CD4-positive, alpha-beta T cell treated with Interleukin-10 for 1 hour (primary cell): ENCODE data around the gene SMIM35.

Experiments used
- DNase-seq: peaks from one replicate; pipeline ENCODE4 v3.0.0-alpha.2; 2020

The SMIM35 gene

DNA sequence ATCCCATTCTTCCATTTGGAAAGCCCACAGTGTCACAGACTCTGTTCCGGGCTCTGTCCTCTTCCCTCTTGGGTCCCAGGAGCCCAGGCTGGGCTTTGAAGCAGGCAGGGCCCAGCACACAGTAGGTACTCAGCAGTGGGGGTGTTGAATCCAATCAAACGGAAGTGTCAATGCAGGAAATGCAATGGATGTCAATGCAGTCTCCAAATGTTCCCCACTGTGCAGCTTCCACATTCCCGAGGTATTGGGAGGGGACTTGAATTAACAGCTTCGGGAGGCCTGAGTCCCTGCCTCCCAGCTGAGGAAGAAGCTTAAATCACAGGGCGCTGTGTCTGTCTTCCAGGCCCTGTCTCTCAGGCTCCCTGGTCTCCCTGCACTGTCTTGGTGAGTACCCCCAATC is 21.8 kb upstream of the SMIM35 start:
- no peak for DNase-seq

DNA sequence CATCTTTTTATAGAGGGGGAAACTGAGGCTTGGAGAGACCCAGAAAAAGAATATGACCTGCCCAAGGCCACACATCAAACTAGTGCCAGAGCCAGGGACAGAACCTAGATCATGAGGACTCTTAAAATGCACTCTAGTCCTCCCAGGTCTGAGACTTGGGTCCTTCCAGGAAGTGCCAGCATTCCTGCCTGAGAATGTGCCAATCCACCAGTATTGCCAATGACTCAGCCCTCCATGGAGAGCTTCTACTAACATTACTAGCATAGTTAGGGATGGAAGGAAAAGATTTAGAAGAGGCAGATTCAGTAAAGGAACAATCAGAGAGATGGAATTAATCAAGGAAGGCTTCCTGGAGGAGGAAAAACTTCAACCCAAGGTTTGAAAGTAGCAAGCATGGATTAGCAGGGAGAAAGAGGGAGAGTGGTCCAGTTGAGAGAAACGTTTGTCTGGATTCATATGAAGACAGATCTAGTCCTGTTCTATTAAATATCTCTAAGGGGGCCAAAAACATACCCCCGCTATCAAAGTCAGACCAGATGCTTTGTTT is 20.1 kb upstream of the SMIM35 start:
- DNase-seq = no peak

DNA sequence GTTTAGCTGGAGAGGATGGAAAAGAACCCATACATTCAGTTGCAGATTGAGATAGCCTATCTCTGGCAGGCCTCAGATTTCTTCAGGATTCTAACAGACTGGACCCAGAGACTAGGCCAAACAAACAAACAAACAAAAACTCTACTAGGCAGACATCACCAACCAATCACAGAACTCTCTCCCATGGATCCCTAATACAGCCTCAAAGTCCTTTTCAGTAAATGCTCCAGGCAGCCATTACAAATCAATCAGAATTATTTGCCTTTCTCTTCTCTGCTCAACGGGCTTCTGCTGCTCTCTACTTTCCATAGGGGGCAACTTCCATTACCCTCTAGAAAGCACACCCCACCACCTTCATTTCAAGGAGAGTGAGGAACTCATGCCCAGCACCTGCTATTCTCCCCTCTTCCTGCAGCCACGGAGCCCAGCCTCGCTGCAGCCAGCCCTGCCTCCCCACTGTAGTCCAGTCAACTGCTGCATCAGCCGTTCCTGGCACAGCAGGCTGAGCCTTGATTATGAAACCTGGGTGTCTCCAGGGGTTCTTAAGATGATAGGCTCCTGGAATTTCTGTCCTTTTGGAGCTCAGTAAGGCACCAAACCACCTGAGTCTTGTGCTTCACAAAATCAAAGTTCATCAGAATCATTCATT is 19.0 kb upstream of the SMIM35 start:
- no peak for DNase-seq

DNA sequence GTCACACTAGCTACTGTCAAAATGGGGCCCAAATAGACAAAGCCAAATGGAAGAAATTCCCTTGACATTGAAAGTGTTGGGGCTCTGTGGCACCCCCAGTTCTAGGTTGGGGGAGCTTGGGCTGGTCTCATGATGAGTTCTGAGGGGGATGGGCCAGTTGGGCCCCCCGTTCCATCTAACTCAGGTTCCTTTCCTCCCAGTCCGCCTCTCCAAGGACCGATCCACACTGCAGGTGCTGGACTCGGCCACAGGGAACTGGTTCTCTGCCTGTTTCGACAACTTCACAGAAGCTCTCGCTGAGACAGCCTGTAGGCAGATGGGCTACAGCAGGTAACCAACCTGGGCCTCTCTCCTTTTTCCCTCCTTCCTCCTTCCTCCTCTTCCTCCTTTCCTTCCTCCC is 17.7 kb upstream of the SMIM35 start:
- no peak for DNase-seq

- no peak for DNase-seq
Measured at GRCh38 chr11:118102721-118103261, 16.0 kb upstream of the SMIM35 start.

DNA sequence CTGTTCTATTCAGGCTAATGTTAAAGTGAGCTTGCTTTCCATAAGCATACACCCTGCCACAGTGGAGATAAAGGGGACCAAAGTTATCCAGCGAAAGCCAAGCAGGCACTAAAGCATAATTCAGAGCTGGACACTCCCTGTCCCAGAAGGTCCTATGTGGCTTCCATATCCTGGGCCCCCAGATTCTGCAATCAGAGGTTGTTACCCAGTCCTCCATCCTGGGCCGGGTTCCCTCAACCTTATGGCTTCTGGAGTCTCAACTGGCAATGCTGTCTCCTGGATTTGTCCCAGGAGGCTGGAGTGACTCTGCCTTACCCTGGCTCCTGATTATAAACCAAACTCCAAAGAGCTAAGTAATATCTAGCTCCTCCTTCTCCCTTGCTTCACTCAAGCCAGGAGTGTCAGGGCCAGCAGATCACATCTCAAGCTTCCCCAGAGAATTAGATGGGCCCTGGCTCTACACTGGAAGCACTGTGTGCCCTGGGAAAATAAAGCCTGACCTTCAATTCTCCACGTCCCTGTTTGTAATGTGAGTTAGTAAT is 14.0 kb upstream of the SMIM35 start:
- no peak for DNase-seq

- no peak for DNase-seq
Measured at GRCh38 chr11:118099838-118100556, 13.2 kb upstream of the SMIM35 start.

DNA sequence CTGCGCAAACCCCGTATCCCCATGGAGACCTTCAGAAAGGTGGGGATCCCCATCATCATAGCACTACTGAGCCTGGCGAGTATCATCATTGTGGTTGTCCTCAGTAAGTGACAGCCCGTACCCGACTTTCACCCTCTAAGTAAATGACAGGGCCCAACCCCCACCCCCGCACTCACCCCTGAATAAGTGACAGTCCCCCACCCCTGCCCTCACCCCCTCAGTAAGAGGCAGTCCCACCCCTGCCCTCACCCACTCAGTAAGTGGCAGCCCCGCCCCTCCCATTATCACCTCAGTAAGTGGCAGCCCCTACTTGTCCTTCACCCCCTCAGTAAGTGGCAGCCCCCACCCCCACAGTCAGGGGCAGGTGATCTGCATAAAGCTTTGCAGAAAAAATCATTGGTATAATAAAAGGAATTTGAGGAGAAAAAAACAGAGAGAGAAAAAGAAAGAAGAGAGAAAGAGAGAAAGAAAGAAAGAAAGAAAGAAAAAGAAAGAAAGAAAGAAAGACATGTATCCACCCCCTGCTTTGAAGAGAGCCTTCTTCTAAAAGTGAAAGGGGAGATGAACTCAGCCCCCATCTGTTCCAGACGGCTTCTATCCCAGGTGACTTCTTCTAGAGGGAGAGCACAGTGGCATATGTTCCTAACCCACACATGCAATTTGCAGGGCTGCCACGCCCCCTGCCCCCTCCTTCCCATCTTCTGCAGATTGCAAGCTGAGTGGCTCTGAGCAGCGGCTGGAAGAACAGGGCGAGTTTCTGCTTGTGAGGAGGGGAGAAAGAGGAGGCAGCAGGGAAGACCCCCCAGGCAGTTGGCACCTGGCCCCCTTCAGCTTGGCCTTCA is 12.5 kb upstream of the SMIM35 start:
- no peak for DNase-seq

GRCh38 chr11:118095967-118096367 is 9.2 kb upstream of the SMIM35 start:
- DNase-seq = no peak

DNA sequence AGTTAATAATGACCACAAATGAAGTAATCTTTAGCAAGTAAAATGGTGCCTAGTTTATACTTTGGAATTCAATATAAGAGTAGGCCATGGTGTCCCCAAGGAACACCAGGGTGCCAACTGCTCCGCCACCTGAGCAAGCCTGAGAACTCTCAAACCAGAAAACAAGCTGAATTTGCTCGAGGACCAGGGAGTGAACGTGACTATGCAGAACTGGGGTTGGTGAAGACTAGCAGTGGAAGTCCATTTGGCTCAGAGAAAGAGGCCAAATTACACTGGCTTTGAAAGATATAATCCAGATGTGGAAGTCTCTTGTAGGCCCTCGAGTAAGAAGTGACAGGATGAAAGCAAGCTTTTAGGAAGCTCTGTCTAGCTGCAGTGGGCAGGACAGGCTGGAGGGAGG is 8.7 kb upstream of the SMIM35 start:
- DNase-seq = no peak

DNA sequence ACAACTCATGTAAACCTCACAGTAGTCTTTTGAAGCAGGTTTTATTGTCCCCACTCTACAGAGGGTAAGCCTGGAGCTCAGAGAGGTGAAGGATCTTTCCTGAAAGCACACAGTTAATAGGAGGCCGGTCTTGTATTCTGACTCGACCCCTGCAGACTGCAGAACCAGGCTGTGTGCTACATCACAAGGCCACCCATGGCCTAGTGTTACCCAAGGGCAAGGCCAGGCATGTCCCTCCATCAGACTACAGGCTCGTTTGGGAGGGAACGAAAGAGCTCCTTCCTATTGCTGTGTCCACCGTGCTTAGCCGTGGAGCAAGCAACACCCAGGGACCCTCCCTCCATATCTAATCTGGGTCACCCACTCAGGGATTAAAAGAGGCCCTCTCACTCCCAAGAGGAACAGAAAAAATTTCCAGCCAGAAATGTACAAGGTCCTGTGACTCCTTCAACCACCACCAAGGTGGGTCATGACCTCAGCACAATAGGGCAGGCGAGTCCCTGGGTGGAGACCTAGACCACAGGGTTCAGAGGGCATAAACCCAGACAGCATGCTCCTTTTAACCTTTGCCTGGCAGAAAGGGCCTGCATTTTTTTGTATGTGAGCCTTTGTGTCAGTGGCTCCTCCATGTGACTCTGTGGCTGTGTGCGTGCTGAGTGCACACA is 6.3 kb upstream of the SMIM35 start:
- DNase-seq = no peak

DNA sequence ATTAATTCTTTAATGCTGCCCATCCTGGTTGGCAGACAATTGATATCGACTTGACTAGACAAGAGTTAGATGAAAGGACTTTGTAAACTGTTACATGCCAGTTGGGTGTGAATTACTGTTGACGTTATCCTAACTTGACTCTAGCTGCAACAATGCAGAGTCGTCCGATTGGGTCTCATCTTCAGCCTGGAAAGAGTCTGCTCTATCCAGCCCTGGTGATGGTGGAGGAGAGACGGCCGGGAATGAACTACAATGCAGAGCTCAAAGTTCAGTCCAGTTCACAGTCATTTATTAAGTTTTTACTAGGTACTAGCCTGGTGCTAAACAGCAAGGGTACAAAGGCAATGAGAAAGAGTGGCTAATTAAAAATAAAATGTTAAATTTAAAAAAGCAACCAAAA is 4.9 kb upstream of the SMIM35 start:
- DNase-seq = no peak

DNA sequence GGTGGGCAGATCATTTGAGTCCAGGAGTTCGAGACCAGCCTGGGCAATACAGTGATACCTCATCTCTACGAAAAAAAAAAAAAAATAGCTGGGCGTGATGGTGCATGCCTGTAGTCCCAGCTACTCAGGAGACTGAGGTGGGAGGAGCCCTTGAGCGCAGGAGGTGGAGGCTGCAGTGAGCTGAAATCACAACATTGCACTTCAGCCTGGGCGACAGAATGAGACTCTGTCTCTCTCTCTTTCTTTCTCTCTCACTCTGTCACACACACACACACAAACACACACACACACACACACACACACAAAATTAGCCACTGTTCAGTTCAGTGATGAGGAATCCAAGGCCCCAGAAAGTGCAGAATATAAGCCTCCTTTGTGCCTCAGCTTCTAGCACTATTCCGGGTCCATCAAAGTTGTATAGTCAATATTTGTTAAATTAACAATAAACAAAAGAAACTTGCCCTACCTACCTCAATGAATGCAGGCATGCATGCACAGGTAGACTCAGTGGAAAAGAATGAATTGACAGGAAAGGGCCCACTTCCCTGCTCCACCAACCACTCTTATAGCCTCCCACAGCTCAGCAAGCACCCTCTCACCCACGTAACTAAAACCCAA is 3.9 kb upstream of the SMIM35 start:
- DNase-seq = no peak

DNA sequence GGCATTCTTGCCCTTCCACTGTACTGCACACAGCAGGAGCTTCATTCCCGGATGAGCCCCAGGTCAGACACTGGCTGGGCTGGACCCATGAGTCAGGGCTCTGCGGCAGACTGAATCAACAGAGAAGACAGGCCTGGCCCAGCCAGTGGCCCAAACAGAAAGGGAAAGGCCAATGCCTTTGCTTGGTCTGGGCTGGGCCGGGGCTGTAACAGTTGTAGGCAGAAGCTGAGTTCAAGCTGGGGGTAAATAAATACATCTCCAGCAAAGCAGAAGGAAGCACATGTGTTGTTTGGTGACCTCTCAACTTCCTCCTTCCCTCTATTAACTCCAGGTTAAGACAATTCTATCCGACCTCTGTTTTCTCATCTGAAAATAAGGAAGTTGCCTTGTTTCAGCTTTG is 1.8 kb upstream of the SMIM35 start:
- no peak for DNase-seq

DNA sequence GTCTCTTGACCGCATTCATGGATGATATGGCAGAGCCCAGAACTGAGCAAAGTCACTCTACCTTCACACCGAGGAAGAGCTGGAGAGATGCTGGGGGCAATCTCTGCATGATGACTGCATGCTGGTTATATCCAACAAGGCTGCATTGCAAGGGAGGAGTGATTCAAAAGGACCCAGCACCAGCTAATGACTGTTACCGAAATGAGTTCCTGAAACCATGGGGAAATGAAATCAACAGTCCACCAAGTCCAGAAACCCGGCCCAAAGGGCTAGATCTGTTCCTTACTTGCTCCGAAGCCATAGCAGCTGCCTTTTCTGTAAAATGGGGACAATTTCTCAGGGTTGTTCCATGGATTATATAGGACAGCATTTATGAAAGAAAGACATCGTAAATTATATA is 1.2 kb upstream of the SMIM35 start:
- no peak for DNase-seq

- no peak for DNase-seq
Measured at GRCh38 chr11:118084656-118085055, 2.1 kb downstream of the SMIM35 start.

DNA sequence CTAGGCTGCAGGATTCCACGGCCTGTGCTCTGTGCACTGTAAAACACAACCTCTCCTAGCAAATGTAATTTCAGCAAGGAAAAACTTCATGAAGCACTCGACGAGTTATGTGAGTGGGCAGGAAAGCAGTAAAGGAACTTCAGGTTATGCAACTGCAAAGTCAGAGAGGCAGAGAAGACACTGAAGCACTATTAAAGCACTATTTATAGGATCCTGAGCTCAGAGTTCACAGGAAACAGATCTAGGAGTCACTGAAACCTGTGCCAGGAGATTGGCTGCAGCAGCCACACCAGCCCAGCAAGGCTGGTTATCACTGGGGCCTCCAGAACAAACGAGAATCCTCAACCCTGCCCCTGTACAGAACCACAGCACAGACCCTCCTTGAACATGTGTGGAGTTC is 2.5 kb downstream of the SMIM35 start:
- DNase-seq = no peak

- no peak for DNase-seq
Measured at GRCh38 chr11:118082880-118083552, 3.7 kb downstream of the SMIM35 start.

DNA sequence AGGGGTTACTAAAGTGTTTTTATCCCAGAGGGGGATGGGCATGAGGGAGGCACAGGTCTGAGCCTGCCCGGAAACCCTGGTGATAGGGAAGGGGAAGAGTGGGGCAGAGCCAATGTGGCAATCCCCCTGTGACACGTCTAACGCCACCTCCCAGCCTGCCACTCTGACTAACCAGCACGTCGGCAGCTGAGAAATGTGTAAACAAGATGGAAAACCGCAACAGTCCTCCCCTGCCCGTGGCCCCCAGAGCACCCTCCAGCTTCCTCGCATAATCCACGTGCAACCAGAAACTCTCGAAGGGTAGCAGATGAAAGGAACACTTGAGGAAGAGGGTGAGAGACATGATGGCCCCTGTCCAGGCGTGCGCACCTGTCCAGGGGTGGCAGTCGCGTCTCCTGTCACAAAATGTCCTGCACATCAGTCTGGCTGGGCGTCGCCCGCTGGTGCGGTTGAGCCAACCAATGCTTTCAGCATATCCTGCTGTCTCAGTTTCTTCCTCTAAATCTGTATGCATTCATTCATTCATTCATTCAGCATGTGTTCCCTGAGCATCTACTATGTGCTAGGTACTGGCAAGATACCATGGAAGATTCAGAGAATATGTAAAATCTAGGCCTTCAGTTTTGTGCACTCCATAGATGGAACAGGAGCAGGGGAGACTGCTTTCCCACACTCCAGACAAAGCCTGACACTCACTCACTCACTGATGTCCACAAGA is 5.4 kb downstream of the SMIM35 start:
- DNase-seq = no peak

DNA sequence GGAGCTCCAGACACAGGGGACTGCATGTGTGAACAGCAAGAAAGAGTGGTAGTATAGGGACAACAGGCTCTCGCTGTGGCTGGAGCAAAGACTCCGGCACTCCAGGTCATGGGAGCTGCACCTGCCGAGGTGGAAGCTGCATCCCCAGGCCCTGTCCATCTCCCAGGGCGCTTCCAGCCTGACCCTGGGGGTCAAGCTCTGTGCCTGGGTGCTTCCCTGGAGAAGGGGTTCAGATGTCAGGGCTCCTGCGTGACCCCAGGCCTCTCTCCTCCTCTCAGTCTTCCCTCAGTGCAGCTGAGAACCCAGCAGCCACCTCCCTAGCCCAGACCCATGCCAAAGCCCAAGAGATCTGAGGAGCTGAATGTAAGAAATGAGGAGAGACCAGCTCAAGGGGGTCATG is 6.5 kb downstream of the SMIM35 start:
- DNase-seq = no peak

DNA sequence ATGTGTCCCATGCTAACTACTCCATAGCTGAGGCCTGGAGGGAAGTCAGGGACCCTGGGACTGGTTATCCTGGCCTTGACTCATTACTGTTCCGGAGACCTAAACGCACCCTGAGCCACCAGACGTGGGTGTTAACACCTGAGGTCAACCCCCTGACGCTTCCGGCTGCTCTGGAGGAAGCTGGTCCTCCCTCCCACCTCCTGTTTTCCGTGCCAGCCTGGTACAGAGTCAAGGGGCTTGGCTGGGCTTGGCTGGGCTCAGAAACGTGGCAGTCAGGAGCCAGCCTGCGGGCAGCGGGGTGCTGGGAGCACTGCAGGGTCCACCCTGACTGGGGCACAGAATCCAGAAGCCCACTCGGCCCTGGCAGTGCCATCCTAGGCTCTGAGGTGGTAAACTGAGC is 7.3 kb downstream of the SMIM35 start:
- DNase-seq = peak; percentile 10
